GM21447 (cell line): ENCODE results near the gene ALCAM.

Source experiments
- ATAC-seq: cut with Tn5 transposase; IDR thresholded peaks from one replicate; pipeline ENCODE4 v1.9.1; 2021; ENCODE audit not compliant: unreplicated experiment

ALCAM gene

DNA sequence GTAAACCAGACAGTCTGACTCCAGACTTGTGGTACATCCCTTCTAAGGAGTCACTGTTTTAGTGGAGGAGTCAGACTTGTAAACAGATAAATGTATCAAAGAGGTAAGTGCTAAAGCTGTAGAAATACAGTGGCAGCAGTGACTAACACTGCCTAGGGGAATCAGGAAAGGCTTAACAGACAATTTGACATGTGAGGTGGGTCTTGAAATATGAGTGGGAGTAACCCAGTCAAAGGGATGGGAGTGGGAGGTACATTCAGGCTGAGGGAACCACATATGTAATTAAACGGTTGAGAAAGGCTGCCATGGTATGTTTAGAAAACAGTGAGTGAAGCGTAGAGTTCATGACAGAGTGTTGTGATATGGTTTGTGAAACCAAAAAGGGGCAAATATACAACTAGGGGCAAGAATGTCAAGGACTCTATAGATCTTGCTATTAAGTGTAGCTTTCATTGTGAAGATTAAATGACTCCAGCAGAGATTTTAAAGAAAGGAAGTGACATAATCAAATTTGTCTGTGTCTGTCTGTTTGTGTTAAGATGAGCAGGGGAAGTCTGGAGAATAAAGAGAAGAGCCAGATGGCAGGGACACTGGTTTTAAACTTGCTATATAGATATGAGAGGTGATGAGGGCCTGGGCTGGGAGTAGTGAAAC is 11.2 kb upstream of the ALCAM start:
- ATAC-seq, result no peak

DNA sequence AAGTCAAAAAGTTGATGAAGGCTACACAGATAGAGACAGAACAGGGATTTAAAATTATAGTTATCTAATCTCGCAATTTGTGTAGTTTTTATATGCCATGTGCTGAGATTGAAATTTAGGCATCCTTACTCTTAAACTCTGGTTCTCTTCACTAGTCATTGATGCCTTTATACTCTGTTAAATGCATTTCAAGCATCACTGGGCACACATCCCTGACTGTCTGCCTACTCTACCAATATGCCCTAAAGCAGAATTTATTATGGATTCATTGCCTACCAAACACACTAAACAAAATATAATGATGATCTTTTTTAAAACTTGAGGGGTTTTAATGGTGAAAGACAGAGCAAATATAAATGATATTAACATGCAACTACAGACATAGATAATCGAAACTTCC is 10.3 kb upstream of the ALCAM start:
- ATAC-seq, result no peak

DNA sequence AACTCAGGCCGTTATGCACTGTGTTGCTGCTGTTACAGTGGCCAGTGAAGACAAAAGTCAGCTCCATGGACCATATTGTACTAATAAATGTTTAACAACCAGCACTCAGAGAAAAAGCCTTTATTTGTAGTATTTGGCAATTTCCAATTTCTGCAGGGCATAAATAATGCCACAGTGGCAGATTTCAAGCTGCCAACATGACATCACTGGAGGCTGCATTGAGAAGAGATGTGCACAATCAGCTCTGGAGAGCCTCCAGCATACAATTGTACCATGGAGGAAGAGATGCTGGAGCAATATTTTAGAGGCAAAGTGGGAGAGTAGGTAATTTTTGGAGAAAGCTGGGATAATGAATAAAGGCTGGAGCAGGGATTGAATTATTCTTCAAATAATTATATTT is 9.7 kb upstream of the ALCAM start:
- ATAC-seq, result no peak

DNA sequence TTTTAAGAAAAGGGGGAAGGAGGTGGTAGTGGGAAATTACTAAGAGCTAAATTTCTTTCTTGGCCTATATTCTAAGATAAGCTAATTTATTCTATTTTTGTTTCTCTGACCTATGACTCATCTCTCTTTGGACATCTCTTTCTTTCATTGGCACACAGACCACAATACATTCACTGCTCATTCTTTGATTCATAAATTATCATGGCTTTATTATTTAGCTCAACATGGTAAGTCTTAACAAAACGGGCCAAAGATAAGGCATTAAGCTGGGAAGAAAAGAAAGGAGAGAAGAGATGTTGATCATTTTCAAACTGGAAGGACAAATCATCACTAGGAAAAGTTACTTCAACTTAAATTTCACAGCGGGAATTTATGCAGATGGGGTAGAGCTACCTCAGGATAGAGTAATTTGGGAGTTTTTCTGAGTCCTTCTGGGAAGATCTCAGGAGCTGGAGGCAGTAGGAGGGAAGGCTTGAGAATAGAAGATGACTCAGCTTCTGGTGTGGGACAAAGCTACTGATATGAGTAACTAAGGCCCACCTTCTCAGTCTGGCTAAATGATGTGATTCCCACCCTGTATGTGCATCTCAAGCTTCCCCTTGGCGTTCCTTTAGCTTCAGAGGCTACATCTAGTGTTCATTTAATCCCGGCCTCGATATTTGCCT is 7.5 kb upstream of the ALCAM start:
- ATAC-seq, result no peak

DNA sequence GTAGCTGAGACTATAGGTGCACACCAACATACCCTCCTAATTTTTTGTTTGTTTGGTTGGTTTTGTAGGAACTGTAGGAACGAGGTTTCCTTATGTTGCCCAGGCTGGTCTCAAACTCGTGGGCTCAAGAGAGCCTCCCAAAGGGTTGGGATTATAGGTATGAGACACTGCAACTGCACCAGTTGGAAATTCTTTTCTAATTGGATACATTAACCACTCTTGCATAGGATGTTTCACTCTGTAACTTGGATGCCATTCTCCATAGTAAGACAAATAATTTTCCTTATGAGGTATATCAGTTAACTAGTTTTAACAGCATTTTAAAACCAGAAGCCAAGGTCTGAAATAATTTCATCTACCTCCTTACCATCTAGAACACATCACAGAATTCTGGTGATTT is 6.7 kb upstream of the ALCAM start:
- no peak for ATAC-seq

DNA sequence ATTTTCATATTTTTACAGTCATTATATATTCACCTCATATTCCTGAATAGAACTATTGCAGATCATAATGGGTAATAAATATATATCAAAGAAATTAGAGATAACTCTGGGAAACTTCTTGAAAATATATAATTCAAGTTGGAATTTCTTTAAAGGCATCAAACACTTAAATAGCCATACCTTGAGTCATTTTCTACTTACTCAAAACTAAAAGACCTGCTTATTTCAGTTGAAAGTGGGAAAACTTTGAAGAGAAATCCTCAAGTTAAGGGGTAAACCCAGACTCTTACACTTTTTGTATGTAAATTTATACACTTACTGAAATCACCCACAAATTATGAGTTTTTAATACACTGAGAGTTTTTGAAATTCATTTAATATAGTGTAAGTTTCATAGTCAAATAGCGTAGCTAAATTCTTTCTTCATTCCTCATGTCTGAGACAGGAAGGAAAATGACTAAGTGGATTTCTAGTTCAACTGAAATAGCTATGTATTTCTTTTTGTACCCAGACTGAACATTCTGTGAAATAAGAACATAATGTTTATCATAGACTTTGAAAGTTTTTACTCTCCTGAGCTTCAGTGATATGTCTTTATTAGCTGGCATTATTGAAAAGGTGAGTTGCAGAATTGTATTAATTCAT is 4.6 kb upstream of the ALCAM start:
- ATAC-seq, result no peak

DNA sequence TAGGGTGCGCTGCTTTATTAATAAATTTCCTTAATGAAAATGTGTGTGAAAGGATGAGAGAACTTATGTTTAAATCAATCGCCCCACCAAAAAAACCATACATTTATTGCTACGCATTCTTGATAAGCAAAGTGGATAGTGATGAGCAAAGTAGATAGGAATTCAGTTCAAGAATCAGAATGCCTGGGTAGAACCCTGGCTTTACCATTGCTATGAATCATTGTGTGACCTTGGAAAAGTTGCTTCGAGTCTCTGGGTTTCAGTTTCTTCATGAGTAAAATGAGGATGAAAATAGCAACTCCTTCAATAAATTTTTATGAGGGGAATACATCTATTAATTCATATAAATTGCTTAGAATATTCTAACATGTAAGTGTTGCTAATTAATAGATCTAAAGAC is 2.6 kb upstream of the ALCAM start:
- ATAC-seq, result no peak

DNA sequence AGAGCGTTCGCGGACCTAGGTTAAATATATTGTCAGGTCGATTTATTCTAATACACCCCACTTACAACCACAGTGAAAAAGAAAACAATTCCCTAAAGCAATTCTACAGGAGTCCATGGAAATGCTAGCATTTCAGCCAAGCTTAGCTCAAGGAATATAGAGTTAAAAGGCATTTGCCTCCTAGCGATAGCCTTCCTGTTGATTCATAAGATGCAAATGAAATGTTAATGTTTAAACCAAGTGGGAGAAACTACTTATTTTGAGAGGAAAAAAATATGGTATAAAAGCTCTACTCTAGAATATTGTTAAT is 1.7 kb upstream of the ALCAM start:
- ATAC-seq, result no peak

DNA sequence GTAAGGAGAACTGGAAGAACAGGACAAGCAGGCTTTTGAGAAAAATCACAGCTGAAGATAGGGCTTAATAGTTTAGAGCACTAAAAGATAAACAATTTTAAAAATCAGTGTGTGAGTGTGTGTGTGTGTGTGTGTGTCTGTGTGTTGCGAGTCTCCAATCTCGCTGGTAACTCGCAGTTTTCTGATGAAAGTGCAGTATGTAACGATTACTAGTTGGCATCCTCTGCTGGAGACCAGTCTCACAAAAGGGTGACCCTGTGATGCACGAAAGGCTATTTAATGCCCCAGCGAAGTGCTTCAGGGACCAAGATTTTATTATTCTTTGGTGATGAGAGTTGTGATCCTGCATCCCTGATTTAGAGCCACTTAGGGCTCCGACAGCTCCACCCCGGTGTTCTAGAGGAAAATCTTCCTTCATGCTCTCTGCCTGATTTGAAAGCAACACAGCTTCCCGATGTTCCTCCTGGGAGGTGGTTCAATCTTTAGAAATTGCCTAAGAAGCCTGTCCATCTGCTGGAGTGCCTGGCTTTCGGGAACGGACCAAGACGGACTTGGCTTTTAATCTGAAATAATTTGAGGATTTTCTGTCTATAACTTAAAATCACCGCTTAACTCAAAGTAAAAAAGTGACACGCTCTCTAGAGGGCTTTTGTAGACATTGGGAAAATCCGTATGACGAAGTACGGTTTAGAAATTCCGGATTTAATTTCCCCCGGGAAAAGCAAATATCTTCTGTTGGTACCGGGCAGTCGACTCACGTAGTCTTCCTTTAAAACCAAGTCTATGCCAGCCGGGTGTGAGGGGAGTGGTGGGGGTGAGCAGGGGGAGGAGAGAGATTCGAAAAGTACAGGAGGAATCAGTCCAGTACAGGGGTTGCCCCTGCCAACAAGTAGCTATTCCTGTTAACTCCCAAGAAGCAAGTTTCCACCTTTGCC is 1.1 kb upstream of the ALCAM start:
- ATAC-seq, result no peak

DNA sequence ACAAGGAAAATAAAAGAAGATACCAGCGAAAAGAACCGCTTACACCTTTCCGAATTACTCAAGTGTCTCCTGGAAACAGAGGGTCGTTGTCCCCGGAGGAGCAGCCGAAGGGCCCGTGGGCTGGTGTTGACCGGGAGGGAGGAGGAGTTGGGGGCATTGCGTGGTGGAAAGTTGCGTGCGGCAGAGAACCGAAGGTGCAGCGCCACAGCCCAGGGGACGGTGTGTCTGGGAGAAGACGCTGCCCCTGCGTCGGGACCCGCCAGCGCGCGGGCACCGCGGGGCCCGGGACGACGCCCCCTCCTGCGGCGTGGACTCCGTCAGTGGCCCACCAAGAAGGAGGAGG is 325 bp downstream of the ALCAM start:
- peak; percentile 5 for ATAC-seq

DNA sequence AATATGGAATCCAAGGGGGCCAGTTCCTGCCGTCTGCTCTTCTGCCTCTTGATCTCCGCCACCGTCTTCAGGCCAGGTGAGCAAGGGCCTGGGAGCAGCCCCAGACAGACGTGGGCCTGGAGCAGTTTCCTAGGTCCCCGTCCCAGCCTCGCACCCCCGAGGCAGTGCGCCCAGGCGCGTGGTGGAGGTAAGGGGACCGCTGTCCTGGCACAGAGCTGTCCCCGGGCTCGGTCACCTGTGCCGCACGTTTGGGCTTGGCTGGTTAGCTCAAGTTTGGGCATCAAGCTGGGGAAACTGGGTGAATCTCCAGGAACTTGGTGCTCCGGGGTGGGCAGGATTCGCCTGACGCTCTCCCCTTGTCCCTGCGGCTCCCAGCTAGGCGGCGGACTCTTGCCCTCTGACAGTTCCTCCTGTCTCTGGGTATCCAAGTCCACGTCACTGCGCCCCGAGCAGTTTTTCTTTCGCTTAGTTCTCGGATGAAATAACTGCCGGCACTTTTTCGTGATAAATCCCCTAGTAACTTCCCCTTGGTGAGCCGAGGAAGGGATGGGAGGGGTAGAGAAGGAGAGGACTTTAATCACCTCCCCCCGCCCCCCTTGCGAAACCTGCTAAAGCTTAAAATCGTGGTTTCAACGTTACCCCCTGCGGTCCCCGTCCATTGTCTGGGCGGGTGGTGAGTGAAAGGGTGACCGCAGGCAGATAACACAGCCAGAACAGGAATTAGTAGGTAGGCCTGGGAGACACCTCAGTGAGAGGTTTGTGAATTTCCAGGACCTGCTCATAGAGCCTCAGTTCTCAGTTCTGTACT is 901 bp downstream of the ALCAM start:
- peak; percentile 26 for ATAC-seq

DNA sequence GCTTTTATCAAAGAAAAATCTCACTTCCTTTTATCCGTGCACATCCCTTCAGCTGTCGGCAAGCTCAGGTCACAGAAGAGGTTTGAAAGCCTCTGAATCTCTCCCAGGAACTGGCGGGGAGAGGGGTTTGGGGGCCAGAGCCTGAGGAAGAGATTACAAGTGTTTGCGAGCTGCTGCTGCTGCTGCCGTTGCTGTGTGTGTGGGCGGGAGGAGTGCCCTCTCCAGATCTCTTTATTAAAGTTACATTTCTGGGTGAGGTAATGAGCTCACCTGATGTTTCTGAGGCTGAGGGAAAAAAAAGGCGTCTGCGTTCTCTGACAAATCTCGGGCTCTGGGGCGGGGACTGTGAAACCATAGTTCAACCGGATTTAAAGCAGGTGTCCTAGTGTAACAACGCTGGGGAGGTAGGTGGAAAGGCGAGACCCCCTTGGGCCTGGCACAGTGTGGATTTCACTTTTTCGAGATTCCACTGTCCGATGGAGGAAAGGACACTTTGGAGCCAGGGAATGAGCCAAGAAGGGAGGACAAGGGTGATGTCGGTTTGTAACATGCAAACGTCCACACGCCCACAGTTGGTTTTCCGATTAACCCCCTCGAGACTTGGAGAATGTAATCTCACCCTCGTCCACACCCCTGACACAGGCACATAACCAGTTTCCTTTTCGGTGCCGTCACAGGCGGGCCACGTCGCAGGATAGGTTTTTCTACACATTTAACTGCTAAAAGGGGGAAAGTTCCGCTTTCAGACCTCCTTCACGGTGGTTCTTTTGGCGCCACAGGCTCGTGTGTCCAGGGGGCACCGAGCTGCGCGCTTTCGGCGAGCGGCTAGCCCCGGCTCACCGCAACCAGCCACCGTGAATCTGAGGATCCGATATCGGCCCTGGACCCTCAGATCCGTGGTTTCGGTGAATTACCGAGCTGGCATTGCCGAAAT is 2.1 kb downstream of the ALCAM start:
- peak; percentile 27 for ATAC-seq

DNA sequence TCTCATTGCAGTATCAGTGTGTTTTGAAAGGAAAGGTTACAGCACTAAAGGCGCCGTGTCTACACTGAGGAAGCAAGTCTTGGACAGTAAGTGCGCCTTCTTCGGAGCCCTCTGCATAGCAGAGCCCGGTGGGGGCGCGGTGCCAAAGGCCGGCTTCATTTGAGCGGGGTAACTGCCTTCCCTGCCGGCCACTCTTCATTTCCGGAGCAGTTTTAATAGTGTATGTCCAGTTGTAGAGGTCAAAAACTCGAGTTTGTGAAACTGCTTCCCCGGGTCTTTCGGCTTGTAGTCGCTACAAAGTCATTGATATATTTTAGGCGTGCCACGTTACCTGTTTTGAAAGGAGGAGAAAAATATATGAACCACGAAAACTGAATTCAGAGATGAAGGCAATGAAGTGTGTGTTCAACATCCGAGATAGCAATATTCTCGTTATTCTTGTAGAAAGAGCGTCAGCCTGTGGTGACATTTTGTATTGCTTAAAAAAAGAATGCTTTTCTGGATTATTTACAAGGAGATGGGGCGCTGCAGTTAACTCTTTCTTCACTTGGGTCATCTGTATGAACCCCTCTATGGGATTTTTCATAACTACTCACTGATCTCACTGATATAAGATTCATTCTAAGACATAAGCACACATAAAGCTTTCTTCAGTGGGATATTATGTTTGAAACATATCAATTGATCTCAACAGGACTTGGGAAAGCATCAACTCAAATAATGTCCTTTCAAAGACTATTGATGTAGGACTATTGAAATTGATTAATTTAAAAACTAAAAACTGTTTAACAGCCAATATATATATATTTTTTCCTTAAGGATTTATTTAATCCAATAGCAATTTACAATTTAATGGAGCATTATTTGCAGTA is 3.0 kb downstream of the ALCAM start:
- peak; percentile 15 for ATAC-seq

DNA sequence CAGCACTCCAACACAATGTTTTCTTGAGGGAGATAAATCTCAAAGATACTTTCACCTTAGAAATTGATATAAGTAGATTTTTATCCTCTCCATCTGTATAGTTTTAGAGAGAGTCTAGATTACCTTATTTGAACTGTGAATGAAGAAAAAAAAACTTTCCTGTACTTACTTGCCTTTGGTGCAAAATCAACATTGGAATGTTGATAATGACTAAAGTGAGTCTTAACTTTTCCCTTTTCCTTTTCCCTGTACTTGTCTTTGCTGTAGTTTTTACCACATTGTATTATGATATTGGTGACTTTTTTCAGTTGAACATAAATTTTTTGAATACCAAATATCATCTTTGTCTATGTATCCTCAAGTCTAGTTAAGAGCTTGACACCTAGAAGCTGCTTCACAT is 6.7 kb downstream of the ALCAM start:
- no peak for ATAC-seq

DNA sequence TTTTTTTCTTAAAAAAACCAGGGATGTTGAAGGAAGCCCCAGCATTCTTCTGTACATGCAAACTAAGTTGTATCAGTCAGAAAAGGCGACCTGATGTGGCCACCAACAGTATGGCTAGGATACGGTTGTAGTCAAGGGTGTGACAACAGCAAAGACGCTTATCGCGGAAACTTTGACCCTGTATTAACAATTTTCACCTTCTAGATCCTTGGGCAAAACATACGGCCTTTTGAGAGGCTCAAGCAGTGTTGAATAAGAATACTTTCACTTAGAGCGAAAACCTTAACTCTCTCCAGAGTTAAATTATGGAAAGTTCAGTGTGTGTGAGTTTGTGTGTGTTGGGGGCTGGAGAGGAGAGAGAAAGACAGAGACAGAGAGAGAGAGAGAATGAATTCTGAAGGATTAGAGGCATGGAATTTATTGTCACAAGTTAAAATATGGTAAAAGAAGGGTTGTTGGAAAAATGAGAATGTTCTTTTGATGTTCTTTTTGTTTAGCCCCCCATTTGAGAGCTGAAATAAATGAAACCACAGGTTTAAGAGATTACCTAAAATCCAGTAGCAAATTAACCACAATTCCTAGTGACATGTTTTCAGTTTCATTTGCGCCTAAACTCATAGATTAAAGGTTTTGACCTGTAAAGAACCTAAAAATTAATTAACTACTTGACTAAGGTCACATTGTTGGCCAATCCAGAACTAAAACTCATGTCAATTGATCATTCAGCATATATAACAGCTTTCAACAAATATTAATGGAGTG is 9.2 kb downstream of the ALCAM start:
- ATAC-seq, result no peak

DNA sequence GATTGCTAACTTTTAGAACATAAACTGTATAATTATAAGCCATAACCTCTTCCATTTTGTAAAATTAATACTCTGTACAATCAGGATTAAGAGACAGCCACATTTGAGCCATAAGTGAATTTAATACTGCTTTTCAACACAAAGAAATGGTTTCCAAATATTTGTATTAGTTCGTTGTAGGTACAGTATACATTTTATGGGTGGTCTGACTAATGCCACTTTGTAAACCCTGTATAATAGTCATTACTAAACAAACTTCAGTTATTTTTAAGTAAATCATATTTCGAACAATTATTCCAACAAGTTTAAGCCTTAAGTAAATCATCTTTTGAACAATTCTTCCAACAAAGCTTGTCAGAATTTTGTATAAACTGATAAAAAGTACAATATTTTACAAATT is 11.0 kb downstream of the ALCAM start:
- no peak for ATAC-seq

DNA sequence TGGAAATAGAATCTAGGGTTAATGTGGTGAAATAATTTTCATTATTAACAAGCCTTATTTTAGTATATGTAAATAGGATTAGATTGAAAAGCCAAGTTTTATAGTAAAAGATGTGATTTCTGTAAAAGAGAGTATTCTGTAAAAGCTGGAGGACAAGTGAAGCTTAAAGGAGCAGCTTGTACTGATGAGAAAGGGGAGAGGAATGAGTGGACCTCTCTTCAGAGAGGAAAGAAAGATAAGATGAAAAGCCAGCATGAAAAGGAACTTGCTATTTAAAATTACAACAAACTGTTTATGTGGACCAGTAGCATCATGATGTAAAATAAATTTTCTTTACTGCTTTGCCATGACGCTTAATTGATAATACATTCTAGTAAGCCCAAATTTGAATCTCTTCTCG is 18.5 kb downstream of the ALCAM start:
- no peak for ATAC-seq

DNA sequence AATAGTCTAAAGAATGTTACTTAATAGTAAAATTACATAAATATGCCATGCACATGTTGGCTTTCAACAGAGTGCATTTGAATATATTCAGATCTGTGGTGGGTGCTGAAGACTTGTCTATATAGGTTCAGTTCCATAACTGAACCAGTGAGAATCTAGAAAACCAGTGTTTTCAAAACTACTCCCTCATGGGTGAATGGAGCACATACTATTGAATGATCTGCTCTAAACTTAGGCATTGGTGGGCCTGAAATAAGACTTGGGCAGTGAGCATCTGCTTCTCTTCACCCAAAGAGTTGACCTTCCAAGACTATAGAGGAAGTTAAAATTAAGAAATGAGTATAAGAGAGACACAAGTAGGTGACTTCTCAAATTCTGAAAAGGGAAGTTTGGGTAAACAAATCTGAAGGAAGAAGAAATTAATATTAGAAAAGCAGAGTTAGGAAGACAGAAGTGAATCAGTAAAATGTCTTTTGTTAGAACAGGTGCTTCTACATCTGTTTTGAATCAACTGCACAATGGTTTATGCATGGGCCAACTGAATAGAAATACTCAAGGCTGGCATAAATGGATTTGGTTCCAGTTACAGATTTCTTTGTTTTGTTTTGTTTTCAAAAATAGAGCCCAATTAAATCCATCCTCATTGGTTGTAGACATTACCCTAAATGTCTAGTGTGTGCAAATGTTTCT is 19.3 kb downstream of the ALCAM start:
- ATAC-seq, result peak; percentile 77
